Measurements from ENCODE around the gene RING1.

DNA sequence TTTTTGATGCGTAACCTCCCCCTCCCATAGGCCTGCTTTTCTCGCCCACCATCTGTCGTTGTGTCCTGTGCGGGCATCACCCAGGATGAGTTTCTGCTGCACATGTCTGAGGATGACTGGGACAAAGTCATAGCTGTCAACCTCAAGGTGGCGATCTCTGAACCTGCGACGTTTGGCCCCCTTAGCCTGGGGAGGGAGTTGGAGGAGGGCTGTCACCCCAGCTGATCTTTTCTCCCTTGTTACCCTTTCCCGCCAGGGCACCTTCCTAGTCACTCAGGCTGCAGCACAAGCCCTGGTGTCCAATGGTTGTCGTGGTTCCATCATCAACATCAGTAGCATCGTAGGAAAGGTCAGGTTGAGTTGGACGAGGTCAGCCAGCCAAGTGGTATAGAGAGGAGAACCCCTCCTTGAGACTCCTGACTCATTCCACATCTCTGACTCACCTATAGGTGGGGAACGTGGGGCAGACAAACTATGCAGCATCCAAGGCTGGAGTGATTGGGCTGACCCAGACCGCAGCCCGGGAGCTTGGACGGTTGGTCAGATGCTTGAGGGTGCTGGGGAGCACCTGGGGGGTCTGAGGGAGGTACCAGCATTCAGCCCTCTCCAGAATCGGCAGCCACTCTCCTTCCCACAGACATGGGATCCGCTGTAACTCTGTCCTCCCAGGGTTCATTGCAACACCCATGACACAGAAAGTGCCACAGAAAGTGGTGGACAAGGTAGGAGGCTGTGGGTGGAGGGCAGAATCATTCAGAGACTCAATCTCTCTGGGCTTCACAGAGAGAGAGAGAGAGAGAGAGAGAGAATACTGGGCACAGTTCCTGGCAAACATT lies 2.9 kb upstream of the RING1 start:
- TF ChIP-seq CTCF (IDR thresholded peaks at IDR 0.05; ENCODE audit: poor library complexity) (peak; percentile 10), EZH2 (IDR thresholded peaks at IDR 0.05; ENCODE audit: borderline replicate concordance) (no peak), EZH2phosphoT487 (IDR thresholded peaks at IDR 0.05; ENCODE audit: low read depth, severe bottlenecking, unreplicated experiment) (no peak)
